HFF-Myc (cell line): ENCODE results near the gene TXNDC12.

Experiments
- DNase-seq: peaks from one replicate; pipeline ENCODE4 v3.0.0-alpha.2; 2011; ENCODE audit warnings: low read depth; ENCODE audit errors: extremely low read depth
- H3K4me3 ChIP-seq: replicated peaks from 2 replicates; pipeline ENCODE4 v1.5.1; 2011; ENCODE audit warnings: low read depth, mild to moderate bottlenecking, control low read depth, low read length
- CTCF ChIP-seq: IDR thresholded peaks from 2 replicates; pipeline ENCODE4 v1.5.1; 2012; ENCODE audit warnings: mild to moderate bottlenecking, low read depth, low read length, control low read depth; ENCODE audit errors: missing control alignments

The TXNDC12 gene

GRCh38 chr1:52045236-52045635, 9.8 kb downstream of the TXNDC12 start:
- no peak for DNase-seq
- no peak for TF ChIP-seq CTCF
- no peak overlapping the region for H3K4me3 ChIP-seq

GRCh38 chr1:52041551-52042185, 13.3 kb downstream of the TXNDC12 start:
- no peak overlapping the region for H3K4me3 ChIP-seq
- no peak for TF ChIP-seq CTCF
- no peak for DNase-seq

- no peak for TF ChIP-seq CTCF
- DNase-seq: no peak
- H3K4me3 ChIP-seq: no peak overlapping the region
Observed at GRCh38 chr1:52037909-52038308, 17.1 kb downstream of the TXNDC12 start.

GRCh38 chr1:52037402-52037814, 17.6 kb downstream of the TXNDC12 start:
- no peak overlapping the region for H3K4me3 ChIP-seq
- DNase-seq: no peak
- TF ChIP-seq CTCF: no peak

GRCh38 chr1:52034050-52034384, 21.0 kb downstream of the TXNDC12 start:
- no peak for TF ChIP-seq CTCF
- DNase-seq: no peak
- H3K4me3 ChIP-seq: peak overlapping the region; percentile 85

GRCh38 chr1:52033190-52034049, 21.6 kb downstream of the TXNDC12 start, which contains the start of gene KTI12:
Gene KTI12 (minus strand): TSS chr1:52033810. CDS start chr1:52033761, 49 bp downstream.
- peak; percentile 83 for DNase-seq
- no peak for TF ChIP-seq CTCF
- H3K4me3 ChIP-seq: peak within 1 kb of the TSS; percentile 85
